ENCODE measurements around the gene FAM200A. TPM values are rescaled to one million over a fixed set of nuclear protein-coding genes. Genes with fewer than 3 reads are reported as not detected.

The FAM200A gene
- total RNA-seq (2021; ENCODE audit: unreplicated experiment) (4.7 TPM), Bru-seq, nascent RNA (percentile 74 among the genes with signal in this experiment), BruChase-seq, experiment 1, labeled RNA remaining after a 6-hour chase (percentile 60 among the genes with signal in this experiment), BruChase-seq, experiment 2, labeled RNA remaining after a 2-hour chase (percentile 80 among the genes with signal in this experiment)
- 1.8 and 2.9 TPM in 2 replicates for polyA plus RNA-seq (2012)
- long read RNA-seq, transcript FAM200A-202 (2 exons, 2,480 nt): major isoform, 11 of 18 reads
- long read RNA-seq, partial matches to known transcripts: 0 of 18 reads
- long read RNA-seq, other reads (novel, unspliced or antisense): 7 of 18 reads

DNA sequence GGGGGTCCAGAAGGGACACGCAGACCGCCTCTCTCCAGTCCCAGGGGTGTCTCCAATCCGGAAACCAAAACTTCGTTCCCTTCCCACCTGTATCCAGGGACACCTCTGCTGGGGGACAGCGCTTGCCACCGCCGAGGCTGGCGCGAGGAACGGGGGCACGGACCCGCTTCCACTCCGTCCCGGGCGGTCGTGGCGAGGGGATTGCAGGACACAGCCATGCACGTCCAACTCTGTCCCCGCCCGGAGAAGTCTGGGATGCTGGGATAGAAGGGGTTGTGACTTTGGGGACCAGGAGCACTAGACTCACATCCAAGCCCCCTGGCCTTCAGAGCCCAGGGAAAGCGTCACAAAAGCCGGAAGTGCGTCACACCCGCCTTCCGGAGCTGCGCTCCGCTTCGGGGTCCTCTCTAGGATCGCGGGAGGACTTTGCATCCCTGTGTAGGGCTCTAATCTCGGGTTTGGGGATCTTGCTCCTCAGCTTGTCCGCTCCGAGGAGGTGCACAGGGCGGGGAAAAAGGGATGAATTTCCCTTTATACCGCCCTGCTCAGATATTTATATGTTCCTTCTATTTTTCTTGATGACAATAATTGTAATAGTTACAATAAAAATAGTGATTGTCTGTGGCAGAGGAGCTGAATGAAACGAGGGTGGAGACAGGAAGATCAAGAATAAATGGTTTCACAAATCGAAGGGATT lies at the start of gene FAM200A:
Gene FAM200A, minus strand, starts transcription at position 348 of the 697 bp plus-strand sequence. CDS start 3,707 bp downstream, outside the sequence.
- CTCF ChIA-PET: no interaction called here
- Histone ChIP-seq H3K9ac (ENCODE audit: low read length) (peak within 1 kb of the TSS; percentile 88), H3K9me2 (ENCODE audit: insufficient read depth) (no peaks in the 10 kb centered on the region), H3K36me3 (ENCODE audit: control insufficient read depth in 1 of 2, insufficient read depth in 2 of 2, low read length in 2 of 2) (peaks cover 2 to 3% of the 10 kb centered on the region in 2 experiments; a peak in 2 of 4 replicates), H3K4me3 (replicated peaks in 1 of 2; ENCODE audit: low read depth in 1 of 2, low read length in 2 of 2) (peak within 1 kb of the TSS; percentile 69 to 79), H3K9me3 (ENCODE audit: control insufficient read depth in 1 of 2, insufficient read depth in 1 of 2, low read depth in 1 of 2, low read length in 2 of 2) (no peaks in the 10 kb centered on the region), H4K20me1 (ENCODE audit: insufficient read depth) (no peaks in the 10 kb centered on the region), H3K27me3 (ENCODE audit: insufficient read depth, low read length) (no peaks in the 10 kb centered on the region), H2AFZ (ENCODE audit: low read depth, low read length, poor library complexity, severe bottlenecking) (peak within 1 kb of the TSS; percentile 82), H3K4me2 (ENCODE audit: low read length) (peak within 1 kb of the TSS; percentile 86), H3K79me2 (ENCODE audit: insufficient read depth, low read length) (peaks cover 19% of the 10 kb centered on the region), H3K4me1 (ENCODE audit: control insufficient read depth in 1 of 2, insufficient read depth in 2 of 2, low read length in 2 of 2) (peaks cover 3 to 17% of the 10 kb centered on the region in 2 experiments; a peak in 3 of 4 replicates), H3K27ac (ENCODE audit: low read depth, low read length) (peak within 1 kb of the TSS; percentile 38)
- ATAC-seq: peak; percentile 98
- peak; percentile 95 for TF ChIP-seq POLR2AphosphoS5 (IDR thresholded peaks at IDR 0.05; ENCODE audit: low read depth, low read length)
- peak; percentile 19; the same call in 1 of the 2 replicates for TF ChIP-seq JUND (IDR thresholded peaks at IDR 0.05)
- TF ChIP-seq MAX (IDR thresholded peaks at IDR 0.05): peak; percentile 50; the same call in 1 of the 2 replicates
- no peak for TF ChIP-seq YY1 (IDR thresholded peaks at IDR 0.05; ENCODE audit: extremely low read depth, insufficient replicate concordance, low read depth, low read length)
- TF ChIP-seq SP1 (IDR thresholded peaks at IDR 0.05; ENCODE audit: low read depth): peak; percentile 41; the same call in 1 of the 2 replicates
- peak; percentile 88 for TF ChIP-seq POLR2A (IDR thresholded peaks at IDR 0.05; ENCODE audit: borderline replicate concordance, extremely low read depth, insufficient read depth, insufficient read length)
- peak; percentile 70 for TF ChIP-seq SIN3A (IDR thresholded peaks at IDR 0.05; ENCODE audit: low read depth)
- TF ChIP-seq, protein P1, sequence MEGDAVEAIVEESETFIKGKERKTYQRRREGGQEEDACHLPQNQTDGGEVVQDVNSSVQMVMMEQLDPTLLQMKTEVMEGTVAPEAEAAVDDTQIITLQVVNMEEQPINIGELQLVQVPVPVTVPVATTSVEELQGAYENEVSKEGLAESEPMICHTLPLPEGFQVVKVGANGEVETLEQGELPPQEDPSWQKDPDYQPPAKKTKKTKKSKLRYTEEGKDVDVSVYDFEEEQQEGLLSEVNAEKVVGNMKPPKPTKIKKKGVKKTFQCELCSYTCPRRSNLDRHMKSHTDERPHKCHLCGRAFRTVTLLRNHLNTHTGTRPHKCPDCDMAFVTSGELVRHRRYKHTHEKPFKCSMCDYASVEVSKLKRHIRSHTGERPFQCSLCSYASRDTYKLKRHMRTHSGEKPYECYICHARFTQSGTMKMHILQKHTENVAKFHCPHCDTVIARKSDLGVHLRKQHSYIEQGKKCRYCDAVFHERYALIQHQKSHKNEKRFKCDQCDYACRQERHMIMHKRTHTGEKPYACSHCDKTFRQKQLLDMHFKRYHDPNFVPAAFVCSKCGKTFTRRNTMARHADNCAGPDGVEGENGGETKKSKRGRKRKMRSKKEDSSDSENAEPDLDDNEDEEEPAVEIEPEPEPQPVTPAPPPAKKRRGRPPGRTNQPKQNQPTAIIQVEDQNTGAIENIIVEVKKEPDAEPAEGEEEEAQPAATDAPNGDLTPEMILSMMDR (IDR thresholded peaks at IDR 0.05 in 2 of 3, conservative IDR thresholded peaks at IDR 0.05 in 1 of 3; ENCODE audit: borderline replicate concordance in 1 of 3, insufficient read depth in 1 of 3, low read depth in 2 of 3, low read length in 2 of 3): no peak
- TF ChIP-seq ELF1 (IDR thresholded peaks at IDR 0.05; ENCODE audit: borderline replicate concordance, low read depth): peak; percentile 62
- TF ChIP-seq CBX3 (IDR thresholded peaks at IDR 0.05; ENCODE audit: low read depth): peak; percentile 63
- TF ChIP-seq ZFX (IDR thresholded peaks at IDR 0.05): peak; percentile 13; the same call in 1 of the 2 replicates
- intact Hi-C loops (cut with micrococcal nuclease): loop anchor here (2.0 kb wide), 1 partner anchor 47 kb away; the partner anchor contains the start of gene ZKSCAN5
- RAD21 ChIA-PET (ENCODE audit: low non-redundant PET in 1 of 2, low total read pairs in 2 of 2, uncharacterized antibody in 2 of 2, unreplicated experiment in 2 of 2): no interaction called here
- POLR2A ChIA-PET: interaction anchor here (1.0 to 1.2 kb wide), 2 partner anchors 47 to 80 kb away, joined by 3 read pairs; partner anchors contain the start of gene ZKSCAN5
- peak; percentile 92 for DNase-seq (ENCODE audit: low read depth, low spot score)
- BruUV-seq (replicated peaks): no TSS peak

All from HCT116 (cell line).